ENCODE measurements around the gene SLC26A6.

SLC26A6 gene

DNA sequence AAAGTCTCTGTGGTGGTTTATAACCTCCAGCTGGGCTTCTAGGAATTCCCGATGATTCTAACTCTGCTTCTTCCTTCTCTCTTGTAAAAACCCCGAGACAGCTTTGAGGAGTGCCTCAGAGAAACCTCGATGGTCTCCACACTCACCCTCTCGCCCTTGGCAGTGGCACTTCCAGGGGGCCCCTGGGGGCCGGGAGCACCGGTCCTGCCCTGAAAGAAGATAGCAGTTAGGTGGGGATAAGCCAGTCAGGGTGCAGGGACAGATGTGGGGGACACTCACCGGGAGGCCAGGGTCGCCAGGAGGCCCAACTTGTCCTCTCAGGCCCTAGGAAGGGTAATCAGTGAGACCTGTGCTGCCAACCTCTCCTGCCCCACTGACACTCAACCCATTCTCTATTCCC is 49.9 kb downstream of the SLC26A6 start:
- Histone ChIP-seq H3K79me2 (no peaks in the 10 kb centered on the region), H3K27me3 (ENCODE audit: control insufficient read depth, insufficient read depth, low read length) (no peaks in the 10 kb centered on the region), H3K4me3 (ENCODE audit: low read depth, low read length) (no peak overlapping the region), H2AFZ (no peak overlapping the region), H3K4me1 (no peaks in the 10 kb centered on the region), H3K27ac (no peak overlapping the region), H3K9ac (no peak overlapping the region), H3K4me2 (ENCODE audit: low read length) (no peak overlapping the region), H3K36me3 (ENCODE audit: control insufficient read depth, insufficient read depth, low read length) (no peaks in the 10 kb centered on the region), H3K9me3 (ENCODE audit: control insufficient read depth, low read length) (no peaks in the 10 kb centered on the region)
- TF ChIP-seq, protein P1, sequence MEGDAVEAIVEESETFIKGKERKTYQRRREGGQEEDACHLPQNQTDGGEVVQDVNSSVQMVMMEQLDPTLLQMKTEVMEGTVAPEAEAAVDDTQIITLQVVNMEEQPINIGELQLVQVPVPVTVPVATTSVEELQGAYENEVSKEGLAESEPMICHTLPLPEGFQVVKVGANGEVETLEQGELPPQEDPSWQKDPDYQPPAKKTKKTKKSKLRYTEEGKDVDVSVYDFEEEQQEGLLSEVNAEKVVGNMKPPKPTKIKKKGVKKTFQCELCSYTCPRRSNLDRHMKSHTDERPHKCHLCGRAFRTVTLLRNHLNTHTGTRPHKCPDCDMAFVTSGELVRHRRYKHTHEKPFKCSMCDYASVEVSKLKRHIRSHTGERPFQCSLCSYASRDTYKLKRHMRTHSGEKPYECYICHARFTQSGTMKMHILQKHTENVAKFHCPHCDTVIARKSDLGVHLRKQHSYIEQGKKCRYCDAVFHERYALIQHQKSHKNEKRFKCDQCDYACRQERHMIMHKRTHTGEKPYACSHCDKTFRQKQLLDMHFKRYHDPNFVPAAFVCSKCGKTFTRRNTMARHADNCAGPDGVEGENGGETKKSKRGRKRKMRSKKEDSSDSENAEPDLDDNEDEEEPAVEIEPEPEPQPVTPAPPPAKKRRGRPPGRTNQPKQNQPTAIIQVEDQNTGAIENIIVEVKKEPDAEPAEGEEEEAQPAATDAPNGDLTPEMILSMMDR (IDR thresholded peaks at IDR 0.05): no peak

DNA sequence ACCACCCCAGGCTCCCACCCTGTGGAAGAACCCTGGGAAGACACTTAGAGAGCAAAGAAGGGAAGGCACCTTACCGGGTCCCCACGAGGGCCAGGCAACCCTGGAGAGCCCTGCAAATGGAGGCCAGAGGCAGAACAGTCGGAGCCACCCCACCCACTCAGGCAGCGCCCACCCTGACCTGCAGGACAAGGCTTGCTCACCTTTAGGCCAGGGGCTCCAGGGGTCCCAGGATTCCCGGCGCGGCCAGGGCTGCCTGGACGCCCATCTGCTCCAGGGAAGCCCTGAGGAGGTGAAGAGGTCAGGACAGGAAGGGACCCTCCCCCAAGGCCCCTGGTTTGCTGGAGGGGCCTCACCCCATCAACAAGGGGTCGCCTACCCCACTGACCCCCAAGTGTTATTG is 50.4 kb downstream of the SLC26A6 start:
- Histone ChIP-seq H3K36me3 (ENCODE audit: control insufficient read depth, insufficient read depth, low read length) (no peaks in the 10 kb centered on the region), H3K79me2 (no peaks in the 10 kb centered on the region), H3K27me3 (ENCODE audit: control insufficient read depth, insufficient read depth, low read length) (no peaks in the 10 kb centered on the region), H3K4me3 (ENCODE audit: low read depth, low read length) (no peak overlapping the region), H3K27ac (no peak overlapping the region), H3K9ac (no peak overlapping the region), H3K4me2 (ENCODE audit: low read length) (no peak overlapping the region), H3K4me1 (no peaks in the 10 kb centered on the region), H2AFZ (no peak overlapping the region), H3K9me3 (ENCODE audit: control insufficient read depth, low read length) (no peaks in the 10 kb centered on the region)
- TF ChIP-seq, protein P1 (IDR thresholded peaks at IDR 0.05): no peak

DNA sequence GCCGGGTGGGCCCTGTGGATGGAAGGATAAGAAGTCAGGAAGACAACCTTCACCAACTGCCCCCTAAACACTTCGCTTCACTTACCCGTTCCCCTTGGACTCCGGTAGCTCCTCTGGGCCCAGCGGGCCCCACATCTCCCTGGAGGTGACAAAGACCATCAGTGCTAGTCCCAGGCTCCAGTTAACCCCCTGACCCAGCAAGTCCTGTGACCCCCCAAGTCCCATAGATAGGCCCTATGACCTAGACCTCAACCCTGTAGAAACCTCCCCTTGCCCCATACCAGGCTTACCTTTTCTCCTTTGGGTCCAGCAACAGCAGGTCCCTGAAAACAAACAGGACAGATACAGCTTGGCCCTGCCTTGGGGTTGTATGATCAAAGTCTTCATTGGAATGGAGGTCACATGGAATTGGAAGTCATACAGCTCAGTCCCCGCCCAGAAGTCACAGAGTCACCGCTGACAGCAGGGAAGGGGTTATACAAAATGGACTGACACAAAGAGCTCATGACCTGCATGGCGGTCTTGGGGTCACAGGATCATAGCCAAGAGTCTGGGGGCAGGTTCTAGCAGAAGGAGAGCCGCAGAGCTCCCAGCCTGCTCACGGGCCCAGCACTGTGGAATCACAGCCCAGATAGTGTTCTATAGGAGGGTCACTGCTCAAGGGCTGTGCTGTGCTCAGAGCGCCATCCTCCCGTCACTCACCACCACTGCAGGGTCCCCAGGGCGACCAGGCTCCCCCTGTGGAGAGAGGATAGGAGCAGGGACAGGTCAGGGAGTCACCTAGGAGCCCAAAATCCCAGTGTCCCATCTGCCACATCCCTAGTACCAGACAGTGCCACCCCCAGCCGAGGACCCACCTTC is 53.4 kb downstream of the SLC26A6 start:
- H3K9me3 ChIP-seq (ENCODE audit: control insufficient read depth, low read length): no peaks in the 10 kb centered on the region
- TF ChIP-seq, protein P1 (IDR thresholded peaks at IDR 0.05): no peak
- no peak overlapping the region for H3K9ac ChIP-seq
- no peaks in the 10 kb centered on the region for H3K79me2 ChIP-seq
- H3K4me3 ChIP-seq (ENCODE audit: low read depth, low read length): no peak overlapping the region
- no peak overlapping the region for H3K27ac ChIP-seq
- no peaks in the 10 kb centered on the region for H3K36me3 ChIP-seq (ENCODE audit: control insufficient read depth, insufficient read depth, low read length)
- no peaks in the 10 kb centered on the region for H3K27me3 ChIP-seq (ENCODE audit: control insufficient read depth, insufficient read depth, low read length)
- H3K4me2 ChIP-seq (ENCODE audit: low read length): no peak overlapping the region
- no peaks in the 10 kb centered on the region for H3K4me1 ChIP-seq
- no peak overlapping the region for H2AFZ ChIP-seq

DNA sequence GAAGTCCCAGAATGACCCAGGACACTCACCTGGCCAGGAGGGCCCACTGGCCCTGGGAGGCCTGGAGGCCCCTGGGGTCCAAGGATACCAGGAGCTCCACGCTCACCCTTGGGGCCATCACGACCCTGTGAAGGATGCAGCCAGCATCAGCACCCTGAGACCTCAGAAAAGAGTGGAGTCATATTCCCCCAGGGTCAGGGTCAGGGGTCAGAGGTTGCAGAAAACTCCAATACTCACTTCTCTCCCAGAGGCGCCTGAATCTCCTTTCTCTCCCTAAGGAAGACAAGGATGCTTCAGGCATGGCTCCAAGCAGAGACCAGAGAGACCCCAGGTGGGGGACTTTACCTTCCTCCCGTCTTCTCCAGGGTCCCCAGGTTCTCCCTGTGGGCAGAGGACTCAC is 58.6 kb downstream of the SLC26A6 start:
- Histone ChIP-seq H3K27me3 (ENCODE audit: control insufficient read depth, insufficient read depth, low read length) (no peaks in the 10 kb centered on the region), H3K4me1 (no peaks in the 10 kb centered on the region), H2AFZ (no peak overlapping the region), H3K9ac (no peak overlapping the region), H3K27ac (no peak overlapping the region), H3K9me3 (ENCODE audit: control insufficient read depth, low read length) (no peaks in the 10 kb centered on the region), H3K36me3 (ENCODE audit: control insufficient read depth, insufficient read depth, low read length) (no peaks in the 10 kb centered on the region), H3K4me3 (ENCODE audit: low read depth, low read length) (no peak overlapping the region), H3K4me2 (ENCODE audit: low read length) (no peak overlapping the region), H3K79me2 (no peaks in the 10 kb centered on the region)
- TF ChIP-seq, protein P1 (IDR thresholded peaks at IDR 0.05): no peak

Data from parathyroid adenoma (tissue), 2 donors.